ENCODE data around the gene KLHL25.
A peak's percentile ranks its signal among the peaks of the same experiment; 100 is the strongest.

- no peak for TF ChIP-seq JUNB (IDR thresholded peaks at IDR 0.05)
- no peak for TF ChIP-seq POLR2A (IDR thresholded peaks at IDR 0.05; ENCODE audit: low read length)
- no peak for TF ChIP-seq CTCF (IDR thresholded peaks at IDR 0.05)
- TF ChIP-seq MYC (IDR thresholded peaks at IDR 0.05; ENCODE audit: borderline replicate concordance, low read length), result no peak
- TF ChIP-seq EP300 (IDR thresholded peaks at IDR 0.05), result no peak
- no peak for TF ChIP-seq ZSCAN20 (CRISPR knock-in tag; IDR thresholded peaks at IDR 0.05)
- no peak for TF ChIP-seq BHLHE40 (IDR thresholded peaks at IDR 0.05; ENCODE audit: low read depth, low read length)
- no peak for TF ChIP-seq RARB (CRISPR knock-in tag; IDR thresholded peaks at IDR 0.05)
- TF ChIP-seq ATOH8 (CRISPR knock-in tag; IDR thresholded peaks at IDR 0.05; ENCODE audit: low read depth), result peak; percentile 60; the same call in 1 of the 2 replicates
- no peak for TF ChIP-seq RAD21 (conservative IDR thresholded peaks at IDR 0.05 in 1 of 2, IDR thresholded peaks at IDR 0.05 in 1 of 2)
- no peak for TF ChIP-seq MAX (IDR thresholded peaks at IDR 0.05)
Observed at GRCh38 chr15:85839643-85840042, 44.9 kb upstream of the KLHL25 start.

All from A549 (cell line).